Ovary (tissue), 3 donors: ENCODE results near the gene SFT2D1.

Experiments
- POLR2A ChIP-seq: fragments of 450-650 bp; IDR thresholded peaks from one replicate; pipeline ENCODE4 v1.6.1; 2017; ENCODE audit warnings: antibody characterized with exemption, mild to moderate bottlenecking, moderate library complexity
- TF ChIP-seq, protein P1 (sequence below), 3 donors: fragments of 450-650 bp in 2 of 3; fragments of 200-600 bp in 1 of 3; IDR thresholded peaks; one replicate each; pipeline versions ENCODE4 v1.5.1 to v1.8.0; 2016 to 2022; ENCODE audit warnings: antibody characterized with exemption in 3 of 3, mild to moderate bottlenecking in 1 of 3
- donor health status: DM: no; HTN: no; CAD: no.

- TF ChIP-seq, protein P1, sequence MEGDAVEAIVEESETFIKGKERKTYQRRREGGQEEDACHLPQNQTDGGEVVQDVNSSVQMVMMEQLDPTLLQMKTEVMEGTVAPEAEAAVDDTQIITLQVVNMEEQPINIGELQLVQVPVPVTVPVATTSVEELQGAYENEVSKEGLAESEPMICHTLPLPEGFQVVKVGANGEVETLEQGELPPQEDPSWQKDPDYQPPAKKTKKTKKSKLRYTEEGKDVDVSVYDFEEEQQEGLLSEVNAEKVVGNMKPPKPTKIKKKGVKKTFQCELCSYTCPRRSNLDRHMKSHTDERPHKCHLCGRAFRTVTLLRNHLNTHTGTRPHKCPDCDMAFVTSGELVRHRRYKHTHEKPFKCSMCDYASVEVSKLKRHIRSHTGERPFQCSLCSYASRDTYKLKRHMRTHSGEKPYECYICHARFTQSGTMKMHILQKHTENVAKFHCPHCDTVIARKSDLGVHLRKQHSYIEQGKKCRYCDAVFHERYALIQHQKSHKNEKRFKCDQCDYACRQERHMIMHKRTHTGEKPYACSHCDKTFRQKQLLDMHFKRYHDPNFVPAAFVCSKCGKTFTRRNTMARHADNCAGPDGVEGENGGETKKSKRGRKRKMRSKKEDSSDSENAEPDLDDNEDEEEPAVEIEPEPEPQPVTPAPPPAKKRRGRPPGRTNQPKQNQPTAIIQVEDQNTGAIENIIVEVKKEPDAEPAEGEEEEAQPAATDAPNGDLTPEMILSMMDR (IDR thresholded peaks at IDR 0.05): no peak
- no peak for TF ChIP-seq POLR2A
Observed at GRCh38 chr6:166318649-166319600, 23.4 kb downstream of the SFT2D1 start.
